OCI-LY1 (cell line): ENCODE data around the gene DRD3.

Experiments used
- EZH2 ChIP-seq: fragments of 200-600 bp; sonication (generic), shearing (Covaris generic); IDR thresholded peaks from 2 replicates; pipeline ENCODE4 v1.8.0; 2017; ENCODE audit warnings: borderline replicate concordance, mixed run types, mild to moderate bottlenecking, antibody characterized with exemption, low read length, moderate library complexity, mixed read lengths
- TF ChIP-seq, protein P1 (sequence below): fragments of 200-600 bp; sonication (generic), shearing (Covaris generic); IDR thresholded peaks from 2 replicates; pipeline ENCODE4 v1.5.1; 2017; ENCODE audit warnings: mild to moderate bottlenecking, antibody characterized with exemption, low read length, moderate library complexity, mixed read lengths

DNA sequence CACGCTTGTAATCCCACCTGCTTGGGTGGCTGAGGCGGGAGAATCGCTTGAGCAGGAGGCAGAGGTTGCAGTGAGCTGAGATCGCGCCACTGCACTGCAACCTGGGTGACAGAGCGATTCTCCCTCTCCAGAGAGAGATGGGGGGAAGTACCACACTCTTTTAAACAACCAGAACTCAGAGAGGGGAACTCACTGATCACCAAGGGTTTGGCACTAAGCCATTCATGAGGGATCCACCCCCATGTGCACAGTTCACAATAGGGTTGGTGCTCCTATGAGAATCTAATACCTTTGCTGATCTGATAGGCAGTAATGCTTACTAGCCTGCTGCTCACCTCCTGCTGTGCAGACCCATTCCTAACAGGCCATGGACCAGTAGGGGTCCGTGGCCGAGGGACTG lies 70.7 kb downstream of the DRD3 start:
- TF ChIP-seq, protein P1, sequence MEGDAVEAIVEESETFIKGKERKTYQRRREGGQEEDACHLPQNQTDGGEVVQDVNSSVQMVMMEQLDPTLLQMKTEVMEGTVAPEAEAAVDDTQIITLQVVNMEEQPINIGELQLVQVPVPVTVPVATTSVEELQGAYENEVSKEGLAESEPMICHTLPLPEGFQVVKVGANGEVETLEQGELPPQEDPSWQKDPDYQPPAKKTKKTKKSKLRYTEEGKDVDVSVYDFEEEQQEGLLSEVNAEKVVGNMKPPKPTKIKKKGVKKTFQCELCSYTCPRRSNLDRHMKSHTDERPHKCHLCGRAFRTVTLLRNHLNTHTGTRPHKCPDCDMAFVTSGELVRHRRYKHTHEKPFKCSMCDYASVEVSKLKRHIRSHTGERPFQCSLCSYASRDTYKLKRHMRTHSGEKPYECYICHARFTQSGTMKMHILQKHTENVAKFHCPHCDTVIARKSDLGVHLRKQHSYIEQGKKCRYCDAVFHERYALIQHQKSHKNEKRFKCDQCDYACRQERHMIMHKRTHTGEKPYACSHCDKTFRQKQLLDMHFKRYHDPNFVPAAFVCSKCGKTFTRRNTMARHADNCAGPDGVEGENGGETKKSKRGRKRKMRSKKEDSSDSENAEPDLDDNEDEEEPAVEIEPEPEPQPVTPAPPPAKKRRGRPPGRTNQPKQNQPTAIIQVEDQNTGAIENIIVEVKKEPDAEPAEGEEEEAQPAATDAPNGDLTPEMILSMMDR: no peak
- TF ChIP-seq EZH2: no peak
